SU-DHL-6 (cell line): ENCODE data around the gene SFTPB.
"Not testable (repeated sequence)": the region's sequence is repeated elsewhere in the genome, so short reads cannot be mapped to it uniquely, and the experiment has no call there.

Experiments used
- EZH2phosphoT487 ChIP-seq: fragments of 200-600 bp; sonication (generic), shearing (Covaris generic); conservative IDR thresholded peaks from 2 replicates; pipeline ENCODE4 v1.6.1; 2018; ENCODE audit warnings: mild to moderate bottlenecking, antibody characterized with exemption, low read length, moderate library complexity, mixed read lengths
- TF ChIP-seq, protein P1 (sequence below): fragments of 200-600 bp; sonication (generic); IDR thresholded peaks from one replicate; pipeline ENCODE4 v1.5.1; 2017; ENCODE audit warnings: antibody characterized with exemption, mild to moderate bottlenecking, low read length, moderate library complexity; ENCODE audit not compliant: insufficient read depth, poor library complexity, severe bottlenecking

DNA sequence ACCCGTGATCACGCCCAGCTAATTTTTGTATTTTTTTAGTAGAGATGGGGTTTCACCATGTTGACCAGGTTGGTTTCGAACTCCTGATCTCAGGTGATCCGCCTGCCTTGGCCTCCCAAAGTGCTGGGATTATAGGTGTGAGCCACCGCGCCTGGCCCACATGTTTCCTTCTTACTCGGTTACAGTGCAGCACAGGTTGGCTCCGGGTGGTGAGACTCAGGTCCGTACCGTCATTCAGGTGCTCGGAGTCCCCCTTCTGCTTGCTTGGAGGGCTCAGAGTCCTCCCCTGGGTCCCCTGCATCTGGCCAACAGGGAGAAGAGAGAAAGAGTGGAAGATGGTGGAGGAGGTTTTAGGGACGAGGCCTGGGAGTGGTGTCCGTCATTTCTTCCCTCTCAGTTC, 2.4 kb upstream of the SFTPB start:
- TF ChIP-seq, protein P1, sequence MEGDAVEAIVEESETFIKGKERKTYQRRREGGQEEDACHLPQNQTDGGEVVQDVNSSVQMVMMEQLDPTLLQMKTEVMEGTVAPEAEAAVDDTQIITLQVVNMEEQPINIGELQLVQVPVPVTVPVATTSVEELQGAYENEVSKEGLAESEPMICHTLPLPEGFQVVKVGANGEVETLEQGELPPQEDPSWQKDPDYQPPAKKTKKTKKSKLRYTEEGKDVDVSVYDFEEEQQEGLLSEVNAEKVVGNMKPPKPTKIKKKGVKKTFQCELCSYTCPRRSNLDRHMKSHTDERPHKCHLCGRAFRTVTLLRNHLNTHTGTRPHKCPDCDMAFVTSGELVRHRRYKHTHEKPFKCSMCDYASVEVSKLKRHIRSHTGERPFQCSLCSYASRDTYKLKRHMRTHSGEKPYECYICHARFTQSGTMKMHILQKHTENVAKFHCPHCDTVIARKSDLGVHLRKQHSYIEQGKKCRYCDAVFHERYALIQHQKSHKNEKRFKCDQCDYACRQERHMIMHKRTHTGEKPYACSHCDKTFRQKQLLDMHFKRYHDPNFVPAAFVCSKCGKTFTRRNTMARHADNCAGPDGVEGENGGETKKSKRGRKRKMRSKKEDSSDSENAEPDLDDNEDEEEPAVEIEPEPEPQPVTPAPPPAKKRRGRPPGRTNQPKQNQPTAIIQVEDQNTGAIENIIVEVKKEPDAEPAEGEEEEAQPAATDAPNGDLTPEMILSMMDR: not testable (repeated sequence)
- not testable (repeated sequence) for TF ChIP-seq EZH2phosphoT487
